HEK293 (cell line): ENCODE measurements around the gene CDCA7.
A peak's percentile ranks its signal among the peaks of the same experiment; 100 is the strongest.
"Not testable (repeated sequence)": the region's sequence is repeated elsewhere in the genome, so short reads cannot be mapped to it uniquely, and the experiment has no call there.

Experiments used
- CTCF ChIA-PET: fragments of 350-600 bp; formaldehyde crosslinking; extraction: SDS; loops from one replicate; lab custom pipeline; 2021; ENCODE audit warnings: antibody characterized with exemption; lab: Yijun Ruan, JAX
- POLR2A ChIA-PET: fragments of 300-600 bp; formaldehyde crosslinking; extraction: SDS; loops from one replicate; lab custom pipeline; 2020; ENCODE audit warnings: antibody characterized with exemption, inconsistent platforms; lab: Yijun Ruan, JAX
- H3K27ac ChIP-seq: fragments of 200-500 bp; sonication (Bioruptor generic); 2 replicates; pipeline ENCODE4 v1.5.1; 2014; ENCODE audit warnings: low read depth, low read length, control low read depth, inconsistent platforms; ENCODE audit errors: extremely low read depth
- H3K36me3 ChIP-seq, 2 experiments: fragments of 200-500 bp in 1 of 2; sonication (Bioruptor generic) in 1 of 2; 1 replicate in 1 of 2; 2 replicates in 1 of 2; pipeline ENCODE4 v1.5.1; 2014 to 2017; ENCODE audit warnings: inconsistent platforms in 2 of 2, low read length in 2 of 2; ENCODE audit not compliant: control insufficient read depth in 2 of 2, insufficient read depth in 1 of 2
- H3K4me1 ChIP-seq: fragments of 200-500 bp; sonication (Bioruptor generic); 2 replicates; pipeline ENCODE4 v1.5.1; 2014; ENCODE audit warnings: mild to moderate bottlenecking, low read length, inconsistent platforms; ENCODE audit not compliant: control insufficient read depth, insufficient read depth
- H3K4me3 ChIP-seq: 2 replicates; pipeline ENCODE4 v1.5.1; 2011; ENCODE audit warnings: low read depth, mild to moderate bottlenecking, control low read depth, low read length, moderate library complexity
- H3K9me3 ChIP-seq: fragments of 200-500 bp; sonication (Bioruptor generic); 2 replicates; pipeline ENCODE4 v1.5.1; 2014; ENCODE audit warnings: low read depth, low read length, inconsistent platforms; ENCODE audit not compliant: control insufficient read depth, insufficient read depth
- HOXC10 ChIP-seq: sonication (generic); formaldehyde crosslinking; IDR thresholded peaks from 2 replicates; pipeline ENCODE4 v1.8.1; 2023; ENCODE audit warnings: mild to moderate bottlenecking, missing genetic modification reagents
- MEIS1 ChIP-seq: sonication (generic); formaldehyde crosslinking; IDR thresholded peaks from 2 replicates; pipeline ENCODE4 v1.8.1; 2022; ENCODE audit warnings: missing genetic modification reagents, mild to moderate bottlenecking, borderline replicate concordance
- SETDB1 ChIP-seq: IDR thresholded peaks from one replicate; pipeline ENCODE4 v1.6.1; 2017; ENCODE audit warnings: mild to moderate bottlenecking, low read length, moderate library complexity, mixed read lengths; ENCODE audit not compliant: insufficient read length
- TRIM28 ChIP-seq: IDR thresholded peaks from 2 replicates; pipeline ENCODE4 v1.6.1; 2011; ENCODE audit warnings: low read length, control low read depth, borderline replicate concordance
- ZNF10 ChIP-seq: fragments of 450-650 bp; formaldehyde crosslinking; IDR thresholded peaks from 2 replicates; pipeline ENCODE4 v1.5.1; 2017; ENCODE audit warnings: missing biosample characterization, missing genetic modification characterization
- ZNF2 ChIP-seq: fragments of 450-650 bp; formaldehyde crosslinking; IDR thresholded peaks from 2 replicates; pipeline ENCODE4 v1.5.1; 2016; ENCODE audit warnings: missing biosample characterization, missing genetic modification characterization
- ZNF266 ChIP-seq: fragments of 450-650 bp; formaldehyde crosslinking; IDR thresholded peaks from 2 replicates; pipeline ENCODE4 v1.5.1; 2016; ENCODE audit warnings: missing biosample characterization, missing genetic modification characterization, low read depth
- ZNF354C ChIP-seq: fragments of 450-650 bp; formaldehyde crosslinking; IDR thresholded peaks from 2 replicates; pipeline ENCODE4 v1.5.1; 2016; ENCODE audit warnings: missing biosample characterization, missing genetic modification characterization, low read depth, borderline replicate concordance
- ZNF777 ChIP-seq: fragments of 450-650 bp; formaldehyde crosslinking; IDR thresholded peaks from 2 replicates; pipeline ENCODE4 v1.5.1; 2017; ENCODE audit warnings: missing biosample characterization, missing genetic modification characterization, borderline replicate concordance
- TF ChIP-seq, protein P1 (sequence below): fragments of 450-650 bp; formaldehyde crosslinking; IDR thresholded peaks from 2 replicates; pipeline ENCODE4 v1.5.1; 2017; ENCODE audit warnings: missing biosample characterization, missing genetic modification characterization
- TF ChIP-seq, protein P2 (sequence below): fragments of 450-650 bp; formaldehyde crosslinking; IDR thresholded peaks from 2 replicates; pipeline ENCODE4; 2016; ENCODE audit warnings: missing biosample characterization, missing genetic modification characterization
- TF ChIP-seq, protein P3 (sequence below): IDR thresholded peaks from 2 replicates; pipeline ENCODE4 v1.6.1; 2011; ENCODE audit warnings: mild to moderate bottlenecking, low read depth, low read length, borderline replicate concordance
- TF ChIP-seq, protein P4 (sequence below): fragments of 450-650 bp; formaldehyde crosslinking; IDR thresholded peaks from 2 replicates; pipeline ENCODE4 v1.5.1; 2016; ENCODE audit warnings: missing biosample characterization, missing genetic modification characterization

Gene CDCA7

DNA sequence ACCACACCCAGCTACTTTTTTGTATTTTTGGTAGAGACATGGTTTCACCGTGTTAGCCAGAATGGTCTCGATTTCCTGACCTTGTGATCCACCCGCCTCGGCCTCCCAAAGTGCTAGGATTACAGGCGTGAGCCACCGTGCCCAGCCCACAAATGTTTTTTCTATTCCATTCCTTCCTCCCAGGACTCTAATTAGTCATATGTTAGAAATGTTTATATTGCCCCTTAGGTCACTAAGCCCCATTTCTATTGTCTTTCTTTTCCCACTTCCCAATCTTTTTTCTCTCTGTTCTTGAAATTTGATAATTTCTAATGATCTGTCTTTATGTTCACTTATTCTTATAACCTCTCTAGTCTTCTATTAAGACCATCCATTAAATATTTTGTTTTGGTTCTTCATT is 31.3 kb upstream of the CDCA7 start:
- ChIA-PET POLR2A (no interaction called here), CTCF (interaction anchor here (0.7 kb wide), 2 partner anchors 75 to 106 kb away, joined by 3 to 5 read pairs; no protein-coding TSS in a partner anchor)
- H3K9me3 ChIP-seq, result no peaks in the 10 kb centered on the region
- no peak overlapping the region for H3K27ac ChIP-seq
- no peak overlapping the region for H3K4me3 ChIP-seq
- TF ChIP-seq, protein P1, sequence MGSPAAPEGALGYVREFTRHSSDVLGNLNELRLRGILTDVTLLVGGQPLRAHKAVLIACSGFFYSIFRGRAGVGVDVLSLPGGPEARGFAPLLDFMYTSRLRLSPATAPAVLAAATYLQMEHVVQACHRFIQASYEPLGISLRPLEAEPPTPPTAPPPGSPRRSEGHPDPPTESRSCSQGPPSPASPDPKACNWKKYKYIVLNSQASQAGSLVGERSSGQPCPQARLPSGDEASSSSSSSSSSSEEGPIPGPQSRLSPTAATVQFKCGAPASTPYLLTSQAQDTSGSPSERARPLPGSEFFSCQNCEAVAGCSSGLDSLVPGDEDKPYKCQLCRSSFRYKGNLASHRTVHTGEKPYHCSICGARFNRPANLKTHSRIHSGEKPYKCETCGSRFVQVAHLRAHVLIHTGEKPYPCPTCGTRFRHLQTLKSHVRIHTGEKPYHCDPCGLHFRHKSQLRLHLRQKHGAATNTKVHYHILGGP, result no peak
- TF ChIP-seq ZNF2 (tag by site-specific recombination) (no peak), HOXC10 (CRISPR knock-in tag) (no peak), ZNF777 (tag by site-specific recombination) (no peak), ZNF10 (no peak), MEIS1 (CRISPR knock-in tag) (no peak)
- TF ChIP-seq, protein P2, sequence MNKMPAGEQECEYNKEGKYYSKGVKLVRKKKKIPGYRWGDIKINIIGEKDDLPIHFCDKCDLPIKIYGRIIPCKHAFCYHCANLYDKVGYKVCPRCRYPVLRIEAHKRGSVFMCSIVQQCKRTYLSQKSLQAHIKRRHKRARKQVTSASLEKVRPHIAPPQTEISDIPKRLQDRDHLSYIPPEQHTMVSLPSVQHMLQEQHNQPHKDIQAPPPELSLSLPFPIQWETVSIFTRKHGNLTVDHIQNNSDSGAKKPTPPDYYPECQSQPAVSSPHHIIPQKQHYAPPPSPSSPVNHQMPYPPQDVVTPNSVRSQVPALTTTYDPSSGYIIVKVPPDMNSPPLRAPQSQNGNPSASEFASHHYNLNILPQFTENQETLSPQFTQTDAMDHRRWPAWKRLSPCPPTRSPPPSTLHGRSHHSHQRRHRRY (tag by site-specific recombination), result no peak
- TF ChIP-seq, protein P3, sequence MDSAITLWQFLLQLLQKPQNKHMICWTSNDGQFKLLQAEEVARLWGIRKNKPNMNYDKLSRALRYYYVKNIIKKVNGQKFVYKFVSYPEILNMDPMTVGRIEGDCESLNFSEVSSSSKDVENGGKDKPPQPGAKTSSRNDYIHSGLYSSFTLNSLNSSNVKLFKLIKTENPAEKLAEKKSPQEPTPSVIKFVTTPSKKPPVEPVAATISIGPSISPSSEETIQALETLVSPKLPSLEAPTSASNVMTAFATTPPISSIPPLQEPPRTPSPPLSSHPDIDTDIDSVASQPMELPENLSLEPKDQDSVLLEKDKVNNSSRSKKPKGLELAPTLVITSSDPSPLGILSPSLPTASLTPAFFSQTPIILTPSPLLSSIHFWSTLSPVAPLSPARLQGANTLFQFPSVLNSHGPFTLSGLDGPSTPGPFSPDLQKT, result no peak
- no peaks in the 10 kb centered on the region for H3K36me3 ChIP-seq
- H3K4me1 ChIP-seq, result no peaks in the 10 kb centered on the region

DNA sequence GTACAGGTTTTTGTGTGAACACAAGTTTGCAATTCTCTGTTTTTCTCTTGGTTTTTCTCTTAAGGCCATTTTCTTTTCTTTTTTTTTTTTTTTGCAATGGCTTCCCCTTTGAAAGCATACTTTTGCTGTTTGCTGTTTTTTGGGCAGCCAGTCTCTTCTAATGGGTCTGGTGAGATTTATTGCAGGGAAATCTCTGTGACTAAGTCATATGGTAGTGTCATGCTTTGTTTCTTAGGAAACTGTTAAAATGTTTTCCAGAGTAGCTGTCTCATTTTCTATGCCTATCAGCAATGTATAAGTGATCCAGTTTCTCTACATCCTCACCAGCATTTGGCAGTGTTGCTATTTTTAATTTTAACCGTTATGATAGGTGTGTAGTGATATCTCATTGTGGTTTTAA is 27.9 kb upstream of the CDCA7 start:
- CTCF ChIA-PET, result no interaction called here
- TF ChIP-seq ZNF354C (tag by site-specific recombination) (no peak), ZNF266 (tag by site-specific recombination) (no peak)
- TF ChIP-seq, all 188 proteins: peak for 0
- Histone ChIP-seq H3K36me3 (no peaks in the 10 kb centered on the region), H3K4me1 (no peaks in the 10 kb centered on the region), H3K4me3 (no peak overlapping the region), H3K27ac (no peak overlapping the region), H3K9me3 (no peaks in the 10 kb centered on the region)
- POLR2A ChIA-PET, result no interaction called here

DNA sequence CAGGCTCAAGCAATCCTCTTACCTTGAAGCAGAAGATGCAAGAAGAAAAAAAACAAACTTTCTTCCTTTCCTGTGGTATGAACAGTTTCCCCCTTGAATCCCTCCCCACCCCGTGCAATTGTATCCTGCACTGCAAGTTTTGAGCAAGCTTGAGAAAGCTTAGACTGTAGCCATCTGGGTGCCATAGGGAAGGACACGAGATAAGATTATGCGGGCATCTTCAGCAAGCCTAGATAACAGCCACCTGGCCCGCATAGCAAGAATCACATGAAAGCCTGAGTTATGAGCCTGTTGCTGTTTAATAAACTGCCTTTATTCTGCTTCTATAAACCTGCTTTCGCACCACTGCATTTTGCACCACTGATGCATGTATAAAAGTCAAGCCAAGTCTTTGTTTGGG is 27.3 kb upstream of the CDCA7 start:
- no peaks in the 10 kb centered on the region for H3K9me3 ChIP-seq
- CTCF ChIA-PET, result no interaction called here
- TF ChIP-seq, protein P4, sequence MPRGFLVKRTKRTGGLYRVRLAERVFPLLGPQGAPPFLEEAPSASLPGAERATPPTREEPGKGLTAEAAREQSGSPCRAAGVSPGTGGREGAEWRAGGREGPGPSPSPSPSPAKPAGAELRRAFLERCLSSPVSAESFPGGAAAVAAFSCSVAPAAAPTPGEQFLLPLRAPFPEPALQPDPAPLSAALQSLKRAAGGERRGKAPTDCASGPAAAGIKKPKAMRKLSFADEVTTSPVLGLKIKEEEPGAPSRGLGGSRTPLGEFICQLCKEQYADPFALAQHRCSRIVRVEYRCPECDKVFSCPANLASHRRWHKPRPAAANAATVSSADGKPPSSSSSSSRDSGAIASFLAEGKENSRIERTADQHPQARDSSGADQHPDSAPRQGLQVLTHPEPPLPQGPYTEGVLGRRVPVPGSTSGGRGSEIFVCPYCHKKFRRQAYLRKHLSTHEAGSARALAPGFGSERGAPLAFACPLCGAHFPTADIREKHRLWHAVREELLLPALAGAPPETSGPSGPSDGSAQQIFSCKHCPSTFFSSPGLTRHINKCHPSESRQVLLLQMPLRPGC (tag by site-specific recombination), result no peak
- 0 out of 2 replicates have a peak, but pooled peaks have one; percentile 34 for TF ChIP-seq TRIM28
- H3K36me3 ChIP-seq, result no peaks in the 10 kb centered on the region
- POLR2A ChIA-PET, result no interaction called here
- H3K4me1 ChIP-seq, result no peaks in the 10 kb centered on the region
- H3K27ac ChIP-seq, result no peak overlapping the region
- H3K4me3 ChIP-seq, result no peak overlapping the region

DNA sequence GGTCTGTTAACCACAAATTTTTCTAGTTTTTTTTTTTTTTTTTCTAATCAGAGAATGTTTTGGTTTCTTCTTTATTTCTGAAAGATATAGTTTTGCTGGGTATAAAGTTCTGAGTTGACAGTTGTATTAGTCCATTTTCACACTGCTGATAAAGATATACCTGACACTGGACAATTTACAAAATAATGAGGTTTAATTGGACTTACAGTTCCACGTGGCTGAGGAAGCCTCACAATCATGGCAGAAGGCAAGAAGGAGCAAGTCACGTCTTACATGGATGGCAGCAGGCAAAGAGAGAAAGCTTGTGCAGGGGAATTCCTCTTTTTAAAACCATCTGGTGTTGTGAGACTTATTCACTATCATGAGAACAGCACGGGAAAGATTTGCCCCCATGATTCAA is 21.7 kb upstream of the CDCA7 start:
- H3K4me3 ChIP-seq, CTCF ChIA-PET, POLR2A ChIA-PET, H3K4me1 ChIP-seq, H3K27ac ChIP-seq, H3K9me3 ChIP-seq, H3K36me3 ChIP-seq: not testable (repeated sequence)
- peak; percentile 93 for TF ChIP-seq SETDB1
